K562 (cell line): ENCODE results near the gene RNASE8. TPM values are rescaled to one million over a fixed set of nuclear protein-coding genes. Genes with fewer than 3 reads are reported as not detected.
A peak's percentile ranks its signal among the peaks of the same experiment; 100 is the strongest.

Experiments
- ARID4B ChIP-seq: sonication (generic); formaldehyde crosslinking; IDR thresholded peaks from 2 replicates; pipeline ENCODE4 v1.8.0; 2022; ENCODE audit warnings: mild to moderate bottlenecking, missing genetic modification reagents
- ATF7 ChIP-seq: fragments of 450-650 bp; IDR thresholded peaks from 2 replicates; pipeline ENCODE4 v1.7.1; 2014; ENCODE audit warnings: mild to moderate bottlenecking, moderate library complexity
- DMBX1 ChIP-seq: fragments of 250-450 bp; sonication (Bioruptor Pico); IDR thresholded peaks from 2 replicates; pipeline ENCODE4 v1.8.0; 2022; ENCODE audit warnings: inconsistent platforms, mild to moderate bottlenecking, moderate library complexity, borderline replicate concordance
- ELF1 ChIP-seq: fragments of 200-800 bp; sonication (Bioruptor generic); IDR thresholded peaks from 2 replicates; pipeline ENCODE4 v1.6.1; 2016; ENCODE audit warnings: missing genetic modification characterization, missing compliant biosample characterization
- FOXM1 ChIP-seq, 2 experiments: fragments of 450-650 bp in 1 of 2; sonication (generic) in 1 of 2; formaldehyde crosslinking in 1 of 2; IDR thresholded peaks; 2 replicates each; pipeline versions ENCODE4 v1.6.1 to v1.9.0; 2017 to 2022; ENCODE audit warnings: low read depth in 2 of 2, mild to moderate bottlenecking in 2 of 2, missing genetic modification reagents in 1 of 2, moderate library complexity in 1 of 2
- HDAC2 ChIP-seq: fragments of 450-650 bp; IDR thresholded peaks from 2 replicates; pipeline ENCODE4 v1.6.1; 2016; ENCODE audit warnings: mild to moderate bottlenecking
- HMBOX1 ChIP-seq: sonication (generic); IDR thresholded peaks from 2 replicates; pipeline ENCODE4 v1.6.1; 2016
- MAFF ChIP-seq: IDR thresholded peaks from 2 replicates; pipeline ENCODE4 v1.6.1; 2012; ENCODE audit warnings: low read length, improper control_type of control experiment
- NR0B1 ChIP-seq: fragments of 450-650 bp; IDR thresholded peaks from one replicate; pipeline ENCODE4 v1.6.1; 2018; ENCODE audit warnings: mild to moderate bottlenecking, moderate library complexity; ENCODE audit not compliant: partially characterized antibody
- PYGO2 ChIP-seq: fragments of 450-650 bp; IDR thresholded peaks from 2 replicates; pipeline ENCODE4 v1.6.1; 2016; ENCODE audit warnings: mild to moderate bottlenecking, missing genetic modification characterization, moderate library complexity, missing compliant biosample characterization
- RB1 ChIP-seq: fragments of 450-650 bp; IDR thresholded peaks from 2 replicates; pipeline ENCODE4 v1.6.1; 2017; ENCODE audit warnings: low read depth, mild to moderate bottlenecking
- RNF2 ChIP-seq: sonication (generic); IDR thresholded peaks from 2 replicates; pipeline ENCODE4 v1.6.1; 2016
- TAF9B ChIP-seq: fragments of 450-650 bp; IDR thresholded peaks from 2 replicates; pipeline ENCODE4 v1.6.1; 2018; ENCODE audit warnings: mild to moderate bottlenecking; ENCODE audit not compliant: partially characterized antibody
- YY1 ChIP-seq, 3 experiments: IDR thresholded peaks; 2 replicates each; pipeline ENCODE4 v1.6.1; 2011; ENCODE audit warnings: low read length in 2 of 3, mild to moderate bottlenecking in 2 of 3, moderate library complexity in 2 of 3, borderline replicate concordance in 1 of 3, control low read depth in 1 of 3, low read depth in 1 of 3; ENCODE audit not compliant: insufficient read depth in 3 of 3, insufficient replicate concordance in 2 of 3, control insufficient read depth in 1 of 3, insufficient read length in 1 of 3; ENCODE audit errors: extremely low read depth in 1 of 3
- ZKSCAN1 ChIP-seq: fragments of 150-350 bp; IDR thresholded peaks from 2 replicates; pipeline ENCODE4 v1.6.1; 2016; ENCODE audit warnings: low read depth, low read length
- ZNF639 ChIP-seq, 2 experiments: fragments of 200-800 bp in 1 of 2; sonication (Bioruptor generic) in 1 of 2; sonication (generic) in 1 of 2; formaldehyde crosslinking in 1 of 2; IDR thresholded peaks in 1 of 2; conservative IDR thresholded peaks in 1 of 2; 2 replicates each; pipeline versions ENCODE4 v1.5.0 to v1.6.1; 2016 to 2020; ENCODE audit warnings: missing compliant biosample characterization in 1 of 2, missing genetic modification characterization in 1 of 2, missing genetic modification reagents in 1 of 2
- ZNF707 ChIP-seq: fragments of 250-450 bp; sonication (Bioruptor Pico); conservative IDR thresholded peaks from 2 replicates; pipeline ENCODE4 v1.8.0; 2022; ENCODE audit warnings: inconsistent platforms, mild to moderate bottlenecking, moderate library complexity
- polyA plus RNA-seq, 8 experiments: library from polyadenylated mRNA; depleted of rRNA in 4 of 8; stranded (reverse) in 5 of 8; unstranded in 3 of 8; fragments of >200 nt; fragmentation: Nextera tagmentation in 2 of 8; fragmentation: Illumina TruSeq in 1 of 8; extraction: Ambion mirVana in 2 of 8; extraction: Trizol in 1 of 8; gene quantifications; 2 replicates each; pipeline versions ENCODE4 v1.2.1 to v1.2.3, GENCODE V29; 2011 to 2014; ENCODE audit warnings: inconsistent platforms in 1 of 8, missing spikeins in 1 of 8
- total RNA-seq, 7 experiments: library from RNA; depleted of rRNA in 6 of 7; stranded (reverse); fragments of >200 nt in 6 of 7; fragmentation: Illumina TruSeq in 2 of 7; extraction: Trizol in 2 of 7; gene quantifications; 2 replicates each; pipeline versions ENCODE4 v1.2.1 to v1.2.3, GENCODE V29; 2011 to 2021; ENCODE audit warnings: low replicate concordance in 1 of 7

Gene RNASE8
- total and polyA plus RNA-seq, 9 of the 15 experiments (the other 6 are each of a cell fraction or from before 2014, with no cell fraction given): not detected

GRCh38 chr14:21106498-21107282 lies 49.1 kb downstream of the RNASE8 start (continued):
- TF ChIP-seq ARID4B (CRISPR knock-in tag) (no peak), FOXM1 (IDR thresholded peaks at IDR 0.05; ENCODE audit: low read depth) (no peak), FOXM1 (CRISPR knock-in tag; IDR thresholded peaks at IDR 0.05; ENCODE audit: low read depth) (no peak), ZKSCAN1 (no peak), RB1 (peak; percentile 34; the same call in 1 of the 2 replicates), PYGO2 (tag) (0 out of 2 replicates have a peak, but pooled peaks have one; percentile 49), HDAC2 (no peak), ELF1 (tag) (no peak), RNF2 (no peak), YY1 (IDR thresholded peaks at IDR 0.05; ENCODE audit: borderline replicate concordance in 1 of 3, control insufficient read depth in 1 of 3, extremely low read depth in 1 of 3, insufficient read depth in 3 of 3, insufficient read length in 1 of 3, insufficient replicate concordance in 2 of 3, low read depth in 1 of 3, low read length in 2 of 3) (peak in 2 of 3 experiments; percentile 68 to 81), ATF7 (peak; percentile 20; the same call in 1 of the 2 replicates), ZNF639 (CRISPR knock-in tag; conservative IDR thresholded peaks at IDR 0.05 in 1 of 2, IDR thresholded peaks at IDR 0.05 in 1 of 2) (peak in 1 of 2 experiments; percentile 24; a peak in 1 of 4 replicates), HMBOX1 (no peak), MAFF (peak; percentile 58), DMBX1 (CRISPR knock-in tag) (0 out of 2 replicates have a peak, but pooled peaks have one; percentile 29), ZNF707 (CRISPR knock-in tag) (no peak), TAF9B (no peak), NR0B1 (no peak)
